ENCODE results near the gene DESI1.

Gene DESI1

GRCh38 chr22:41621099-41621910 is 462 bp upstream of the DESI1 start, which contains the start of gene XRCC6:
Gene XRCC6, plus strand, starts transcription at chr22:41621295. Its CDS starts 710 bp downstream, at chr22:41622005.
- no peaks in the 10 kb centered on the region for H3K9me3 ChIP-seq
- DNase-seq (ENCODE audit: low spot score in 2 of 2), result peak; percentile 100
- H3K36me3 ChIP-seq (replicated peaks), result peaks cover 49% of the 10 kb centered on the region
- peaks cover 12% of the 10 kb centered on the region for H3K4me1 ChIP-seq
- in situ Hi-C loops (cut with MboI; ENCODE audit: low sequenced_read_pairs), result no loop called here
- peak within 1 kb of the TSS; percentile 99 for H3K4me3 ChIP-seq
- no peaks in the 10 kb centered on the region for H3K27me3 ChIP-seq (ENCODE audit: low read depth)

GRCh38 chr22:41619979-41620588 is 759 bp downstream of the DESI1 start:
- Histone ChIP-seq H3K4me1 (peaks cover 12% of the 10 kb centered on the region), H3K9me3 (no peaks in the 10 kb centered on the region), H3K36me3 (replicated peaks) (peaks cover 37% of the 10 kb centered on the region), H3K27me3 (ENCODE audit: low read depth) (no peaks in the 10 kb centered on the region), H3K4me3 (peak overlapping the region; percentile 99)
- in situ Hi-C loops (cut with MboI; ENCODE audit: low sequenced_read_pairs), result no loop called here
- DNase-seq (ENCODE audit: low spot score in 2 of 2), result peak; percentile 14 to 65

GRCh38 chr22:41613456-41613855 is 7.4 kb downstream of the DESI1 start:
- Histone ChIP-seq H3K4me1 (no peaks in the 10 kb centered on the region), H3K27me3 (ENCODE audit: low read depth) (no peaks in the 10 kb centered on the region), H3K36me3 (replicated peaks) (peaks cover 12% of the 10 kb centered on the region; the same call in 1 of the 2 replicates), H3K4me3 (no peak overlapping the region), H3K9me3 (no peaks in the 10 kb centered on the region)
- DNase-seq (ENCODE audit: low spot score in 2 of 2), result no peak
- in situ Hi-C loops (cut with MboI; ENCODE audit: low sequenced_read_pairs), result no loop called here

- DNase-seq (ENCODE audit: low spot score in 2 of 2), result no peak
- Histone ChIP-seq H3K9me3 (no peaks in the 10 kb centered on the region), H3K4me1 (no peaks in the 10 kb centered on the region), H3K27me3 (ENCODE audit: low read depth) (no peaks in the 10 kb centered on the region), H3K4me3 (no peak overlapping the region), H3K36me3 (replicated peaks) (peaks cover 15% of the 10 kb centered on the region)
- in situ Hi-C loops (cut with MboI; ENCODE audit: low sequenced_read_pairs), result no loop called here
Measured at GRCh38 chr22:41612603-41613306, 8.1 kb downstream of the DESI1 start.

DNA sequence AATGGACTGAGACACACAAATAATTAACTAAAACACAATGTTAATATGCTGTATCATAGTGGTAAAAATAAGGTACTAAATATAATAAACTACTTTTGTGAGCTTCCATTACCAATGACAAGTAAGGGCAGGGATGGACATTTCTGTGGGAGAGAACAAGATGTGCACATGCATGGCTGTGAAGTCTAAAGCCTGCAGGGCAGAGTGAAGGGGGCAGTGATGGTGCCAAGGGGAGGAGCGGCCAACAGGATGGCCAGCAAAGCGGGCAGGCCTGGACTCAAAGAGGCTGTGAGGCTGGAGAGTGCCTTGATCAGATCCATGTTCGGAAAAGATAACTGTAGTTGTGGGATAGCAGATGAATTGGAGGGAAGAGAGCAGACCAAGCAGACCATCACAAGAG is 12.5 kb downstream of the DESI1 start:
- Histone ChIP-seq H3K9me3 (no peaks in the 10 kb centered on the region), H3K27me3 (ENCODE audit: low read depth) (no peaks in the 10 kb centered on the region), H3K4me3 (no peak overlapping the region), H3K4me1 (no peaks in the 10 kb centered on the region), H3K36me3 (replicated peaks) (peaks cover 50% of the 10 kb centered on the region)
- in situ Hi-C loops (cut with MboI; ENCODE audit: low sequenced_read_pairs), result no loop called here
- DNase-seq (ENCODE audit: low spot score in 2 of 2), result no peak

DNA sequence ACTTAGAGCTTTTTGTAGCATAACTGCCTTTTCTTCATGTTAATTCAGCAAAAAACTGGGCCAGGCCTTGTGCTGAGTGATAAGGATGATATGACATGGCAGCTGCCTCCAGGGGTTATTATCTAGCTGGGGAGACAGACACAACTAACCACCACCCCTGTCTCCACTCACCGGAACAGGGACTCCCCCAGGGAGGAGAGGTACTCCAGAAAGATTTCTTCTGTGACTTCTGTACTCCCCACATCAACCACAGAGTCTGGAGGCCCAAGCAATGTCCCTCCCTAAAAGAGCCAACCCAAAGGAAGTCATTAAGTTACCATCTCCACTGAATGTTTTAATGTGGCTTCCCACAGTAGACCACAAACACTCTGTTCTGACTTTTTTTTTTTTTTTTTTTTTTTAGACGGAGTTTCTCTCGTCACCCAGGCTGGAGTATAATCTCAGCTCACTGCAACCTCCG is 16.9 kb downstream of the DESI1 start:
- Histone ChIP-seq H3K9me3 (no peaks in the 10 kb centered on the region), H3K4me3 (no peak overlapping the region), H3K4me1 (no peaks in the 10 kb centered on the region), H3K27me3 (ENCODE audit: low read depth) (no peaks in the 10 kb centered on the region), H3K36me3 (replicated peaks) (peaks cover 76% of the 10 kb centered on the region)
- in situ Hi-C loops (cut with MboI; ENCODE audit: low sequenced_read_pairs), result no loop called here
- DNase-seq (ENCODE audit: low spot score in 2 of 2), result no peak

DNA sequence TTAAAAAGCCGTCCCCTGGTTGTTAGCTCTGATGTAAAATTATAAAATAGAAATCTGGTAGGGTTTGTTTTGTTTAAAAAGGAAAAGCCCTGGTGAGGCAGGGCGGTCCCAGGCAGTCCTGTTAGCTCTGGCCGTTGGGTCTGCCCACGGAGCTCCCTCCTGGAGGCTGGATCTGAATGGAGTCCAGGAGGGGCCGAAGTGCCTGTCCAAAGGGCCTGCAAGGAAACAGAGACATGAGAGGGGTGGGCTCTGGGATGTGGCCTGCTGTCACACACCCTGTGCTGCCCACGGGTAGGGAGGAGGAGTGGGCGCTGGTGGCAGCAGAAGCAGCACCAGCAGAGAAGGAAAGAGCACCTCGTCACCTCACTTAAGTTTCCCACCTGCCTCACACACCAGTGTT is 19.9 kb downstream of the DESI1 start:
- Histone ChIP-seq H3K4me1 (no peaks in the 10 kb centered on the region), H3K36me3 (replicated peaks) (peaks cover 54% of the 10 kb centered on the region), H3K9me3 (no peaks in the 10 kb centered on the region), H3K4me3 (no peak overlapping the region), H3K27me3 (ENCODE audit: low read depth) (no peaks in the 10 kb centered on the region)
- DNase-seq (ENCODE audit: low spot score in 2 of 2), result no peak
- in situ Hi-C loops (cut with MboI; ENCODE audit: low sequenced_read_pairs), result no loop called here

DNA sequence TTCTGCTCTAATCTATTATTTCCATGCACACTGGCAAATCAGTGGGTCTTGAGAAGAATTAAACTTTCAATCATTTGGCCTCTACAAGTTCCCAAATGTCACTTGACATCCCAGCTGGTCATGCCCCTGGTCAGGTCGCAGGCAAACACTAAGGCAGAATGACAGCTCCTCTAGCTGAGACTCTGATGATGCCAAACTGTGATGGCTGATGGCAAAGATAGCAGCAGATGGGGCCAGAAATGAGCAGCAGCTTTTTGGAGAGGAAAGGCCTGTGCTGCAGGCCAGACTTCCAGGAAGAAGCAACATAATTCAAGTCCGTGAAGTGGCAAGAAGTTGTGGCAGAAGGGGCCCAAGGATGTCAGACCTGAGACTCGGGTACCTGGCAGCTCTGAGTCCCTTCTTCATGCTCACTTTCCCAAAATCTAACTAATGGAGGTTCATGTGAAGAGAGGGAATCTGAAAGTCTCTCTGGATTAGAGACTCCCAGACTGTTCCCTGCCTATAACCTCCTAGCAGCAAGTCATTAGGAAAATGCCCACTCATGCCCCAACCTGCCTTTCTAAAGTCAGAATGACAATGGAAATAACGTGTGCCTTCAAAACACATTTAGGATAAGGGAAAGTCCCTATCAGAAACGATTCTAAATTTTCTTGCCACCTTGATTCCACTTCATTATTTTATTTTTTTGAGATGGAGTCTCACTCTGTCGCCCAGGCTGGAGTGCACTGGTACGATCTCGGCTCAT is 21.8 kb downstream of the DESI1 start:
- no peaks in the 10 kb centered on the region for H3K27me3 ChIP-seq (ENCODE audit: low read depth)
- H3K36me3 ChIP-seq (replicated peaks), result peaks cover 38% of the 10 kb centered on the region
- DNase-seq (ENCODE audit: low spot score in 2 of 2), result no peak
- no peaks in the 10 kb centered on the region for H3K4me1 ChIP-seq
- H3K4me3 ChIP-seq, result no peak overlapping the region
- in situ Hi-C loops (cut with MboI; ENCODE audit: low sequenced_read_pairs), result no loop called here
- no peaks in the 10 kb centered on the region for H3K9me3 ChIP-seq

DNA sequence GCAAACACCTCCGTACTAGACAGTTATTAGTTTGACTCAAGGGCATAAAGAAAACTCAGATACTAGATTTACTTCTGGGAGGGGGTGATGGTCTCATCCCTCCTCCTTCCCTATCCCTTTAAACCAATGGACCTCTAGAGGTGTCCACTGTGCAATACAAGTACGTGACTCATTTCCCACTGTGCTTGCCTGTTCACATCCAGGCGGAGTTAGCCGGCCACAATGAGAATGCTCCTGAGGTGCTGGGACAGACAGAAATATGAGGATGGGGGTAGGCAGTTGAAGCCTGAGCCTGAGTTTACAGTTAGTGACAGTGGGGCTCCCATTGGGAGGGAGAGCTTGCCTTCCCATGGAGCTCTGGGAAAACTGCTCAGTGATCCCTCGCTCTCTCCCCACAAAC is 22.8 kb downstream of the DESI1 start:
- H3K9me3 ChIP-seq, result no peaks in the 10 kb centered on the region
- DNase-seq (ENCODE audit: low spot score in 2 of 2), result no peak
- H3K4me1 ChIP-seq, result no peaks in the 10 kb centered on the region
- no peak overlapping the region for H3K4me3 ChIP-seq
- no peaks in the 10 kb centered on the region for H3K27me3 ChIP-seq (ENCODE audit: low read depth)
- H3K36me3 ChIP-seq (replicated peaks), result peaks cover 29% of the 10 kb centered on the region
- in situ Hi-C loops (cut with MboI; ENCODE audit: low sequenced_read_pairs), result no loop called here

DNA sequence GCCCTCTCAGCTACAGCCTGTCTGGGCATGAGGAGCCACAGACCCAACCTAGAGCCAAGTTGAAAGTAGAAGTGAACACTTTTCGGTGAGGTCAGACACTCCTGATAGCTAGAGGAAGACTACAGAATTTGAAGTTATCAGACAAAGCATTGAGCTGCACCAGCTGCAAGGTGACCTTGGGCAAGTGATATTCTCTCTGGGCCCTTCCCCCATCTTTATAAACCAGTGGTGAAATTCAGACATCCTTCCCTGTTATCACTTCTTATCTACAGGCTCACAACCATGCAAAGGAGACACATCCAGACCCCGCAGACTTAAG is 23.2 kb downstream of the DESI1 start:
- no peaks in the 10 kb centered on the region for H3K9me3 ChIP-seq
- in situ Hi-C loops (cut with MboI; ENCODE audit: low sequenced_read_pairs), result no loop called here
- no peaks in the 10 kb centered on the region for H3K27me3 ChIP-seq (ENCODE audit: low read depth)
- H3K36me3 ChIP-seq (replicated peaks), result peaks cover 26% of the 10 kb centered on the region
- no peaks in the 10 kb centered on the region for H3K4me1 ChIP-seq
- DNase-seq (ENCODE audit: low spot score in 2 of 2), result no peak
- no peak overlapping the region for H3K4me3 ChIP-seq

DNA sequence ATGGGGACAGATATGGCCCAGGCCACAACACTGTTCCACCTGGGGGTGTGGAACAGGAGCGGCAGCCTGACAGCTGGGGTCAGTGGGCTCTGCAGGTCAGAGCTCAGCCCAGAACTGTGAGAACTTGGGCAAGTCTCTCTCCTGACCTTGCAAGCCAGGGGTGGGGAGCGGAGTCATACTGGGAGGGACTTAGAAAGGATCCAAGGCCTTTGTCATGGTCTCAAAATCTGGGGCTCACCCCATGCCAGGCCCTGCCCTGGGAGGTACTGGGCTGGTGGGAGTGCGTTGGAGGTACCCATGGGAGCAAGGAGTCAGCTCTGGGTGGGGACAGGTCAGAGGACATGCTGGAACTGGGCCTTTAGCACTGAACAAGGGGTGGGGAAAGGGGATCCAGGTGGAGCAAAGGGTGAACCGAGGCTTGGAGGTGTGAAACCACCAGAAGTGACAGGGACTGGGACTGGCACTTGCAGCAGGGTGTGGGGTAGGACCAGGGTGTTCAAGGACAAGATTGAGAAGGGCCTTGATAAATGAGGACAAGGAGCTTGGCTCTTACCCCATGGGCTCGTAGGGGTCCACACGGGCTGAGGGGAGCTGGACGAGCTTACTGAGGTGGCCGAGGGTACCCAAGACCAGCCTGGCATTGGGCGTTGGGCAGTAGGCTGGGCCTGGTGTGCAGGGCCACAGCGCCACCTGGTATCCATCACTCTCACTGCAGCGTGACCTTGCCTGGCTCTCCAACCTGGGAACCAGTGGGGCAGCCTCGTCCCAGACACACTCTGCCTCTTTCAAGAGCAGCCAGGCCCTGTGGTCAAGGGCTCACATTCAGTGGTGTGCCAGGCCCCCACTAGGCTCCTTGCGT is 23.8 kb downstream of the DESI1 start:
- no peaks in the 10 kb centered on the region for H3K9me3 ChIP-seq
- H3K27me3 ChIP-seq (ENCODE audit: low read depth), result no peaks in the 10 kb centered on the region
- H3K4me1 ChIP-seq, result no peaks in the 10 kb centered on the region
- in situ Hi-C loops (cut with MboI; ENCODE audit: low sequenced_read_pairs), result no loop called here
- no peak overlapping the region for H3K4me3 ChIP-seq
- peak in 1 of 2 experiments; percentile 67 for DNase-seq (ENCODE audit: low spot score in 2 of 2)
- peaks cover 22% of the 10 kb centered on the region for H3K36me3 ChIP-seq (replicated peaks)

DNA sequence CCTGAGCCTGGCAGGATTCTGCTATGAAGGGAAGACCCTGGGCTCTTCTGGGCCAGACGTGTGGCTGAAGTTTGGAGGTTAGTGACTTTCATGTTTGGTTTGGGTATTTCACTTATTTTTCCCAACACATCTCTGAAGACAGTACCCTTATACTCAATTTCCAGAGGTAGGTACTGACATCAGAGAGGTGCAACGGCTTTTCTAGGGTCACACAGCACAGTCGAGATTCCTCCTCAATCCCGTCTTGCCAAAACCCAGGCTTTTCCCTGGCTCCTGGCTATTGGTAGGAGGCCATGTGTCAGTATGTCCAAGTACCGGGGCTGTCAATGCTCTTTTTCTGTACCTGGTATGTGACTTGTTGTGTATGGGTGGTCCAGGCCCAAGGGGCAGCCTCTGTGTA is 25.1 kb downstream of the DESI1 start:
- Histone ChIP-seq H3K27me3 (ENCODE audit: low read depth) (no peaks in the 10 kb centered on the region), H3K36me3 (replicated peaks) (peaks cover 9% of the 10 kb centered on the region), H3K4me1 (no peaks in the 10 kb centered on the region), H3K9me3 (no peaks in the 10 kb centered on the region), H3K4me3 (no peak overlapping the region)
- in situ Hi-C loops (cut with MboI; ENCODE audit: low sequenced_read_pairs), result no loop called here
- DNase-seq (ENCODE audit: low spot score in 2 of 2), result no peak

All from HAP-1 (cell line).